ENCODE data around the gene ZNF189.
A peak's percentile ranks its signal among the peaks of the same experiment; 100 is the strongest.

Gene ZNF189

GRCh38 chr9:101398068-101398929 lies at the start of gene ZNF189, which contains the start of gene MRPL50:
ZNF189 (plus strand) TSS chr9:101398851; CDS start chr9:101399157, 306 bp downstream.
MRPL50 (minus strand) TSS chr9:101398618; CDS start chr9:101398592, 26 bp downstream.
- DNase-seq = peak; percentile 93 to 99

GRCh38 chr9:101350285-101350684 lies 48.4 kb upstream of the ZNF189 start:
- DNase-seq = no peak

GRCh38 chr9:101352892-101353463 lies 45.7 kb upstream of the ZNF189 start:
- DNase-seq = no peak

GRCh38 chr9:101353683-101354082 lies 45.0 kb upstream of the ZNF189 start:
- no peak for DNase-seq

- no peak for DNase-seq
Observed at GRCh38 chr9:101354143-101354764, 44.4 kb upstream of the ZNF189 start.

- no peak for DNase-seq
Observed at GRCh38 chr9:101354765-101355708, 43.6 kb upstream of the ZNF189 start.

- DNase-seq = no peak
Observed at GRCh38 chr9:101356619-101357018, 42.0 kb upstream of the ZNF189 start.

GRCh38 chr9:101359679-101360078 lies 39.0 kb upstream of the ZNF189 start:
- no peak for DNase-seq

- no peak for DNase-seq
Observed at GRCh38 chr9:101360647-101361046, 38.0 kb upstream of the ZNF189 start.

- no peak for DNase-seq
Observed at GRCh38 chr9:101362450-101362849, 36.2 kb upstream of the ZNF189 start.

GRCh38 chr9:101365181-101365580 lies 33.5 kb upstream of the ZNF189 start:
- DNase-seq = no peak

GRCh38 chr9:101366038-101366756 lies 32.5 kb upstream of the ZNF189 start:
- no peak for DNase-seq

- no peak for DNase-seq
Observed at GRCh38 chr9:101367323-101367722, 31.3 kb upstream of the ZNF189 start.

- no peak for DNase-seq
Observed at GRCh38 chr9:101369286-101369685, 29.4 kb upstream of the ZNF189 start.

GRCh38 chr9:101369884-101370531 lies 28.6 kb upstream of the ZNF189 start:
- no peak for DNase-seq

- no peak for DNase-seq
Observed at GRCh38 chr9:101371813-101372212, 26.8 kb upstream of the ZNF189 start.

- DNase-seq = no peak
Observed at GRCh38 chr9:101372327-101373118, 26.1 kb upstream of the ZNF189 start.

- DNase-seq = no peak
Observed at GRCh38 chr9:101375546-101375945, 23.1 kb upstream of the ZNF189 start.

GRCh38 chr9:101376111-101376848 lies 22.4 kb upstream of the ZNF189 start:
- DNase-seq = no peak

GRCh38 chr9:101380295-101380694 lies 18.4 kb upstream of the ZNF189 start:
- no peak for DNase-seq
